GM19395 (cell line): ENCODE results near the gene CPNE4.

Source experiments
- ATAC-seq: cut with Tn5 transposase; IDR thresholded peaks from one replicate; pipeline ENCODE4 v1.9.1; 2021; ENCODE audit warnings: mild to moderate bottlenecking, moderate library complexity; ENCODE audit not compliant: unreplicated experiment

CPNE4 gene

GRCh38 chr3:132017137-132017536, 17.7 kb downstream of the CPNE4 start:
- ATAC-seq = no peak

- ATAC-seq = no peak
Measured at GRCh38 chr3:132016061-132017041, 18.5 kb downstream of the CPNE4 start.

- ATAC-seq = no peak
Measured at GRCh38 chr3:132014105-132014504, 20.7 kb downstream of the CPNE4 start.

GRCh38 chr3:132009241-132009640, 25.6 kb downstream of the CPNE4 start:
- no peak for ATAC-seq

GRCh38 chr3:132008837-132009236, 26.0 kb downstream of the CPNE4 start:
- no peak for ATAC-seq

GRCh38 chr3:132007617-132008016, 27.2 kb downstream of the CPNE4 start:
- no peak for ATAC-seq

- no peak for ATAC-seq
Measured at GRCh38 chr3:132006605-132007204, 28.1 kb downstream of the CPNE4 start.

- no peak for ATAC-seq
Measured at GRCh38 chr3:132004571-132004970, 30.2 kb downstream of the CPNE4 start.

GRCh38 chr3:132003685-132004084, 31.1 kb downstream of the CPNE4 start:
- ATAC-seq = no peak

GRCh38 chr3:132001999-132002398, 32.8 kb downstream of the CPNE4 start:
- no peak for ATAC-seq

- ATAC-seq = no peak
Measured at GRCh38 chr3:132001036-132001435, 33.8 kb downstream of the CPNE4 start.

- ATAC-seq = no peak
Measured at GRCh38 chr3:131998027-131998426, 36.8 kb downstream of the CPNE4 start.

GRCh38 chr3:131995891-131996290, 38.9 kb downstream of the CPNE4 start:
- no peak for ATAC-seq

GRCh38 chr3:131989318-131989717, 45.5 kb downstream of the CPNE4 start:
- no peak for ATAC-seq

- ATAC-seq = no peak
Measured at GRCh38 chr3:131988209-131988608, 46.6 kb downstream of the CPNE4 start.

- ATAC-seq = no peak
Measured at GRCh38 chr3:131983689-131984088, 51.1 kb downstream of the CPNE4 start.

- no peak for ATAC-seq
Measured at GRCh38 chr3:131981323-131981722, 53.5 kb downstream of the CPNE4 start.

- ATAC-seq = no peak
Measured at GRCh38 chr3:131976448-131976847, 58.4 kb downstream of the CPNE4 start.

GRCh38 chr3:131975047-131975446, 59.8 kb downstream of the CPNE4 start:
- ATAC-seq = no peak

GRCh38 chr3:131973731-131974130, 61.1 kb downstream of the CPNE4 start:
- ATAC-seq = no peak

GRCh38 chr3:131972550-131972949, 62.3 kb downstream of the CPNE4 start:
- no peak for ATAC-seq

- ATAC-seq = no peak
Measured at GRCh38 chr3:131972091-131972490, 62.7 kb downstream of the CPNE4 start.
